Measurements from ENCODE around the gene NPAS1. TPM values are rescaled to one million over a fixed set of nuclear protein-coding genes. Genes with fewer than 3 reads are reported as not detected.

Gene NPAS1
- total RNA-seq, 1 donor from 2014 or later, result 1.2 TPM

- H3K9me3 ChIP-seq (ENCODE audit: low read depth), result no peaks in the 10 kb centered on the region
- H3K4me1 Mint-ChIP-seq, result peaks cover 22% of the 10 kb centered on the region
- no peaks in the 10 kb centered on the region for H4K20me1 ChIP-seq (ENCODE audit: low read depth)
- no peaks in the 10 kb centered on the region for H3K36me3 ChIP-seq
- no peaks in the 10 kb centered on the region for H3K79me2 ChIP-seq (ENCODE audit: low read depth)
- H3K27ac Mint-ChIP-seq, result no peak overlapping the region
- no peak overlapping the region for H2AFZ ChIP-seq (replicated peaks)
- peaks cover 15% of the 10 kb centered on the region for H3K27me3 ChIP-seq
- no peak overlapping the region for H3K4me2 ChIP-seq
- no peak overlapping the region for H3K4me3 ChIP-seq
- TF ChIP-seq EZH2phosphoT487 (IDR thresholded peaks at IDR 0.05), result no peak
- TF ChIP-seq CTCF (IDR thresholded peaks at IDR 0.05), result peak; percentile 82
- peak overlapping the region; percentile 21 for H3K4me3 Mint-ChIP-seq
- no peak overlapping the region for H3K9ac ChIP-seq
- peaks cover 34% of the 10 kb centered on the region for H3K27me3 Mint-ChIP-seq (ENCODE audit: insufficient read depth, low read depth)
- H3K36me3 Mint-ChIP-seq, result no peaks in the 10 kb centered on the region
- no peak overlapping the region for H3K27ac ChIP-seq
- H3K9me3 Mint-ChIP-seq, result no peaks in the 10 kb centered on the region
- peaks cover 11% of the 10 kb centered on the region for H3K4me1 ChIP-seq
- DNase-seq (ENCODE audit: low spot score), result peak; percentile 71
- H3F3A ChIP-seq (ENCODE audit: low read depth), result peaks cover 20% of the 10 kb centered on the region
Measured at GRCh38 chr19:47032171-47032811, 12.7 kb downstream of the NPAS1 start.

- peaks cover 23% of the 10 kb centered on the region for H3K27me3 Mint-ChIP-seq (ENCODE audit: insufficient read depth, low read depth)
- Histone ChIP-seq H3K27me3 (no peaks in the 10 kb centered on the region), H3K27ac (no peak overlapping the region), H3K4me3 (peak overlapping the region; percentile 63), H3K79me2 (ENCODE audit: low read depth) (no peaks in the 10 kb centered on the region), H3K9ac (no peak overlapping the region), H3K4me2 (peak overlapping the region; percentile 96), H3K9me3 (ENCODE audit: low read depth) (no peaks in the 10 kb centered on the region), H3K4me1 (no peaks in the 10 kb centered on the region), H4K20me1 (ENCODE audit: low read depth) (no peaks in the 10 kb centered on the region), H3K36me3 (no peaks in the 10 kb centered on the region), H3F3A (ENCODE audit: low read depth) (peaks cover 28% of the 10 kb centered on the region), H2AFZ (replicated peaks) (peak overlapping the region; percentile 89)
- H3K4me1 Mint-ChIP-seq, result peaks cover 21% of the 10 kb centered on the region
- peak overlapping the region; percentile 4 for H3K27ac Mint-ChIP-seq
- peaks cover 2% of the 10 kb centered on the region for H3K36me3 Mint-ChIP-seq
- TF ChIP-seq CTCF (IDR thresholded peaks at IDR 0.05) (peak; percentile 86), EZH2phosphoT487 (IDR thresholded peaks at IDR 0.05) (no peak)
- no peaks in the 10 kb centered on the region for H3K9me3 Mint-ChIP-seq
- H3K4me3 Mint-ChIP-seq, result peak overlapping the region; percentile 92
- peak; percentile 87 for DNase-seq (ENCODE audit: low spot score)
Measured at GRCh38 chr19:47035127-47036096, 15.8 kb downstream of the NPAS1 start.

- H2AFZ ChIP-seq (replicated peaks), result no peak overlapping the region
- no peak overlapping the region for H3K9ac ChIP-seq
- H3K27ac Mint-ChIP-seq, result no peak overlapping the region
Measured at GRCh38 chr19:47036097-47036651, 16.5 kb downstream of the NPAS1 start.

More at GRCh38 chr19:47036097-47036651, 16.5 kb downstream of the NPAS1 start:
- Mint-ChIP-seq H3K4me3 (peak overlapping the region; percentile 92), H3K27me3 (ENCODE audit: insufficient read depth, low read depth) (peaks cover 22% of the 10 kb centered on the region), H3K4me1 (peaks cover 21% of the 10 kb centered on the region), H3K36me3 (peaks cover 2% of the 10 kb centered on the region), H3K9me3 (no peaks in the 10 kb centered on the region)
- H3K36me3 ChIP-seq, result no peaks in the 10 kb centered on the region
- H3K9me3 ChIP-seq (ENCODE audit: low read depth), result no peaks in the 10 kb centered on the region
- no peaks in the 10 kb centered on the region for H3K27me3 ChIP-seq
- H4K20me1 ChIP-seq (ENCODE audit: low read depth), result no peaks in the 10 kb centered on the region
- H3F3A ChIP-seq (ENCODE audit: low read depth), result peaks cover 28% of the 10 kb centered on the region
- H3K79me2 ChIP-seq (ENCODE audit: low read depth), result no peaks in the 10 kb centered on the region
- no peak overlapping the region for H3K27ac ChIP-seq
- H3K4me2 ChIP-seq, result peak overlapping the region; percentile 96
- peak; percentile 42 for DNase-seq (ENCODE audit: low spot score)
- H3K4me3 ChIP-seq, result peak overlapping the region; percentile 63
- H3K4me1 ChIP-seq, result no peaks in the 10 kb centered on the region
- TF ChIP-seq EZH2phosphoT487 (IDR thresholded peaks at IDR 0.05) (no peak), CTCF (IDR thresholded peaks at IDR 0.05) (no peak), EZH2 (IDR thresholded peaks at IDR 0.05) (no peak)
